H1 (cell line): Measurements from ENCODE around the gene PPP1R13B. TPM values are rescaled to one million over a fixed set of nuclear protein-coding genes. Genes with fewer than 3 reads are reported as not detected.
A peak's percentile ranks its signal among the peaks of the same experiment; 100 is the strongest.

ENCODE experiments used
- CTCF ChIA-PET: fragments of 300-600 bp; sonication (Branson Sonifier 250); formaldehyde crosslinking; loops from one replicate; lab custom pipeline; 2021; ENCODE audit not compliant: partially characterized antibody; lab: Charles Lee
- POLR2A ChIA-PET: fragments of 300-600 bp; sonication (Branson Sonifier 250); formaldehyde crosslinking; loops from one replicate; lab custom pipeline; 2021; ENCODE audit warnings: inconsistent platforms; ENCODE audit not compliant: partially characterized antibody; lab: Charles Lee
- DNase-seq, 2 experiments: peaks; one replicate each; pipeline versions ENCODE4 v3.0.0 to v3.0.0-alpha.2; 2010 to 2022; ENCODE audit warnings: low spot score in 2 of 2, low read depth in 1 of 2, mixed read lengths in 1 of 2
- FAIRE-seq: peaks from 2 replicates; lab custom pipeline; 2011; peaks lifted over from hg19 to GRCh38; lab: Jason Lieb, UNC
- H2AFZ ChIP-seq: 2 replicates; pipeline ENCODE4 v1.8.1; 2012; ENCODE audit warnings: low read length, inconsistent platforms
- H2AK5ac ChIP-seq: 2 replicates; pipeline ENCODE4 v1.6.1; 2013; ENCODE audit warnings: low read depth, low read length
- H2BK120ac ChIP-seq: replicated peaks from 2 replicates; pipeline ENCODE3; 2013; ENCODE audit warnings: low read depth, low read length, inconsistent platforms
- H2BK12ac ChIP-seq: 2 replicates; pipeline ENCODE4 v1.6.1; 2013; ENCODE audit warnings: low read depth, low read length
- H2BK15ac ChIP-seq: 2 replicates; pipeline ENCODE4 v1.6.1; 2013; ENCODE audit warnings: low read length
- H2BK20ac ChIP-seq: 2 replicates; pipeline ENCODE4 v1.6.1; 2013; ENCODE audit warnings: low read length
- H2BK5ac ChIP-seq: 2 replicates; pipeline ENCODE4 v1.6.1; 2013; ENCODE audit warnings: low read depth, low read length
- H3K14ac ChIP-seq: 2 replicates; pipeline ENCODE4 v1.6.1; 2013; ENCODE audit warnings: inconsistent platforms; ENCODE audit not compliant: insufficient read length
- H3K18ac ChIP-seq: 2 replicates; pipeline ENCODE4 v1.6.1; 2013; ENCODE audit warnings: low read length; ENCODE audit errors: extremely low read depth
- H3K23ac ChIP-seq: 2 replicates; pipeline ENCODE4 v1.6.1; 2013; ENCODE audit warnings: inconsistent platforms; ENCODE audit not compliant: insufficient read length
- H3K23me2 ChIP-seq: 2 replicates; pipeline ENCODE4 v1.6.1; 2013; ENCODE audit warnings: low read depth, low read length
- H3K27ac ChIP-seq: 2 replicates; pipeline ENCODE4 v1.6.1; 2011; ENCODE audit warnings: low read depth, low read length, inconsistent platforms
- H3K27me3 ChIP-seq, 4 experiments: replicated peaks in 1 of 4; 1 replicate in 1 of 4; 2 replicates in 3 of 4; pipeline versions ENCODE4 v1.6.1 to v1.8.1; 2011 to 2013; ENCODE audit warnings: low read length in 3 of 4, mild to moderate bottlenecking in 3 of 4, inconsistent platforms in 2 of 4, mixed read lengths in 2 of 4, moderate library complexity in 1 of 4; ENCODE audit not compliant: control insufficient read depth in 3 of 4, insufficient read depth in 3 of 4; ENCODE audit errors: extremely low read depth in 1 of 4
- H3K36me3 ChIP-seq, 4 experiments: 2 replicates each; pipeline versions ENCODE4 v1.6.1 to v1.8.1; 2011 to 2013; ENCODE audit warnings: mild to moderate bottlenecking in 4 of 4, low read length in 3 of 4, moderate library complexity in 2 of 4, control low read depth in 1 of 4, inconsistent platforms in 1 of 4; ENCODE audit not compliant: insufficient read depth in 4 of 4, control insufficient read depth in 2 of 4
- H3K4ac ChIP-seq: replicated peaks from 2 replicates; pipeline ENCODE3; 2013; ENCODE audit warnings: low read length, low read depth, mixed read lengths, inconsistent platforms; ENCODE audit not compliant: insufficient read length
- H3K4me1 ChIP-seq, 4 experiments: replicated peaks in 1 of 4; 1 replicate in 1 of 4; 2 replicates in 3 of 4; pipeline versions ENCODE4 v1.6.1 to v1.8.1; 2011 to 2013; ENCODE audit warnings: low read length in 3 of 4, inconsistent platforms in 2 of 4, mixed read lengths in 1 of 4; ENCODE audit not compliant: insufficient read depth in 4 of 4, control insufficient read depth in 3 of 4
- H3K4me2 ChIP-seq, 2 experiments: 2 replicates each; pipeline versions ENCODE4 v1.6.1 to v1.8.1; 2011 to 2013; ENCODE audit warnings: low read depth in 2 of 2, low read length in 2 of 2, control low read depth in 1 of 2, inconsistent platforms in 1 of 2, mild to moderate bottlenecking in 1 of 2; ENCODE audit not compliant: insufficient read depth in 1 of 2
- H3K4me3 ChIP-seq, 4 experiments: fragments of 200-600, 300-600 bp in 1 of 4; sonication (generic), shearing (Covaris generic), sonication (Bioruptor Twin) in 1 of 4; 2 replicates each; pipeline versions ENCODE4 v1.5.1 to v1.8.1; 2011 to 2016; ENCODE audit warnings: low read length in 4 of 4, low read depth in 3 of 4, control low read depth in 2 of 4, inconsistent platforms in 2 of 4, mild to moderate bottlenecking in 2 of 4, mixed read lengths in 1 of 4, moderate library complexity in 1 of 4; ENCODE audit not compliant: insufficient read depth in 2 of 4; ENCODE audit errors: extremely low read depth in 1 of 4
- H3K56ac ChIP-seq: replicated peaks from 2 replicates; pipeline ENCODE3; 2013; ENCODE audit warnings: low read depth, mild to moderate bottlenecking, mixed read lengths, low read length, inconsistent platforms; ENCODE audit not compliant: insufficient read length
- H3K79me1 ChIP-seq: 2 replicates; pipeline ENCODE4 v1.6.1; 2013; ENCODE audit warnings: low read depth, low read length, control low read depth
- H3K79me2 ChIP-seq, 2 experiments: 2 replicates each; pipeline versions ENCODE4 v1.6.1 to v1.8.1; 2012 to 2013; ENCODE audit warnings: low read length in 2 of 2, mild to moderate bottlenecking in 2 of 2, inconsistent platforms in 1 of 2; ENCODE audit not compliant: insufficient read depth in 2 of 2, control insufficient read depth in 1 of 2
- H3K9ac ChIP-seq, 4 experiments: replicated peaks in 1 of 4; 1 replicate in 1 of 4; 2 replicates in 3 of 4; pipeline versions ENCODE4 v1.6.1 to v1.8.1; 2011 to 2013; ENCODE audit warnings: low read depth in 3 of 4, low read length in 3 of 4, control low read depth in 2 of 4, mild to moderate bottlenecking in 2 of 4, moderate library complexity in 2 of 4, inconsistent platforms in 1 of 4; ENCODE audit errors: extremely low read depth in 1 of 4
- H3K9me3 ChIP-seq, 2 experiments: 2 replicates each; pipeline versions ENCODE4 v1.6.1 to v1.8.1; 2012 to 2013; ENCODE audit warnings: mild to moderate bottlenecking in 2 of 2, moderate library complexity in 2 of 2, control low read depth in 1 of 2, inconsistent platforms in 1 of 2, low read depth in 1 of 2, low read length in 1 of 2, mixed read lengths in 1 of 2; ENCODE audit not compliant: insufficient read depth in 2 of 2
- H4K20me1 ChIP-seq, 2 experiments: replicated peaks in 1 of 2; 2 replicates each; pipeline versions ENCODE3 to v1.8.1; 2011 to 2013; ENCODE audit warnings: inconsistent platforms in 2 of 2, low read length in 2 of 2, mild to moderate bottlenecking in 1 of 2; ENCODE audit not compliant: insufficient read depth in 2 of 2, control insufficient read depth in 1 of 2
- H4K5ac ChIP-seq: 2 replicates; pipeline ENCODE4 v1.6.1; 2013; ENCODE audit warnings: low read length, low read depth, mixed read lengths, inconsistent platforms; ENCODE audit not compliant: insufficient read length
- H4K8ac ChIP-seq: 2 replicates; pipeline ENCODE4 v1.8.0; 2013; ENCODE audit warnings: mild to moderate bottlenecking, moderate library complexity, low read length, inconsistent platforms; ENCODE audit not compliant: insufficient read depth; ENCODE audit errors: extremely low read depth
- H4K91ac ChIP-seq: replicated peaks from 2 replicates; pipeline ENCODE3; 2013; ENCODE audit warnings: low read length, mixed read lengths, inconsistent platforms; ENCODE audit not compliant: insufficient read length
- BCL11A ChIP-seq, 2 experiments: IDR thresholded peaks; one replicate each; pipeline ENCODE4 v1.6.1; 2011; ENCODE audit warnings: low read depth in 2 of 2, low read length in 2 of 2, mild to moderate bottlenecking in 2 of 2
- BRCA1 ChIP-seq: IDR thresholded peaks from 2 replicates; pipeline ENCODE4 v1.6.1; 2012; ENCODE audit warnings: low read depth, low read length, improper control_type of control experiment
- CBX5 ChIP-seq: fragments of 300-800, 300-1000 bp; sonication (generic); IDR thresholded peaks from 2 replicates; pipeline ENCODE4 v1.7.1; 2016; ENCODE audit warnings: antibody characterized with exemption, low read length, low read depth
- CTBP2 ChIP-seq: IDR thresholded peaks from 2 replicates; pipeline ENCODE4 v1.7.0; 2011; ENCODE audit warnings: borderline replicate concordance, mild to moderate bottlenecking, moderate library complexity, mixed read lengths, low read length; ENCODE audit not compliant: insufficient read depth, insufficient read length
- GTF2F1 ChIP-seq: IDR thresholded peaks from 2 replicates; pipeline ENCODE4 v1.6.1; 2012; ENCODE audit warnings: low read depth, low read length, improper control_type of control experiment, borderline replicate concordance
- JUN ChIP-seq: IDR thresholded peaks from 2 replicates; pipeline ENCODE4 v1.6.1; 2011; ENCODE audit warnings: low read depth, mild to moderate bottlenecking, improper control_type of control experiment, low read length
- PHF8 ChIP-seq: fragments of 200-600 bp; sonication (generic); conservative IDR thresholded peaks from 2 replicates; pipeline ENCODE4 v1.7.1; 2012; ENCODE audit warnings: low read depth, mild to moderate bottlenecking, inconsistent platforms, low read length, moderate library complexity
- POLR2A ChIP-seq, 2 experiments: IDR thresholded peaks; 1 replicate in 1 of 2; 2 replicates in 1 of 2; pipeline ENCODE4 v1.6.1; 2011; ENCODE audit warnings: low read depth in 2 of 2, low read length in 2 of 2, mild to moderate bottlenecking in 2 of 2; ENCODE audit errors: control extremely low read depth in 1 of 2
- RAD21 ChIP-seq, 2 experiments: IDR thresholded peaks in 1 of 2; conservative IDR thresholded peaks in 1 of 2; 2 replicates each; pipeline ENCODE4 v1.6.1; 2011; ENCODE audit warnings: low read depth in 2 of 2, low read length in 2 of 2, improper control_type of control experiment in 1 of 2, inconsistent platforms in 1 of 2, mild to moderate bottlenecking in 1 of 2, moderate library complexity in 1 of 2
- SIRT6 ChIP-seq: IDR thresholded peaks from one replicate; pipeline ENCODE4 v1.7.1; 2012; ENCODE audit warnings: low read length, inconsistent platforms
- SUZ12 ChIP-seq: fragments of 200-600 bp; sonication (generic); IDR thresholded peaks from 2 replicates; pipeline ENCODE4 v1.6.1; 2012; ENCODE audit warnings: mild to moderate bottlenecking, inconsistent platforms, low read length, moderate library complexity, mixed read lengths
- YY1 ChIP-seq: IDR thresholded peaks from 2 replicates; pipeline ENCODE4 v1.6.1; 2011; ENCODE audit warnings: low read depth, mild to moderate bottlenecking, low read length
- WGBS, 2 experiments: shearing (Covaris generic) in 1 of 2; methylation state at CpG; one replicate each; pipeline versions ENCODE4 v1.1.6 to v1.1.7; 2013 to 2015; ENCODE audit warnings: low lambda C conversion rate in 2 of 2, mixed read lengths in 2 of 2, inconsistent platforms in 1 of 2, low coverage in 1 of 2, missing lambda C conversion rate in 1 of 2; ENCODE audit not compliant: insufficient replicate concordance in 2 of 2, insufficient coverage in 1 of 2, insufficient read length in 1 of 2; ENCODE audit errors: extremely low coverage in 1 of 2, missing lambda C conversion rate in 1 of 2; 5-methylcytosine and 5-hydroxymethylcytosine counted together
- polyA plus RNA-seq, 7 experiments: library from polyadenylated mRNA; depleted of rRNA in 3 of 7; stranded (reverse) in 5 of 7; unstranded in 2 of 7; fragments of >200 nt in 5 of 7; fragments of 200-250 nt in 2 of 7; gene quantifications; 1 replicate in 5 of 7; 2 replicates in 1 of 7; 4 replicates in 1 of 7; pipeline versions ENCODE4 v1.2.1 to v1.2.3, GENCODE V29; 2011 to 2013; ENCODE audit warnings: missing spikeins in 2 of 7, mixed read lengths in 2 of 7
- total RNA-seq: library from RNA; stranded (reverse); fragmentation: NEBNext Ultra II Directional; extraction: Animal tissue kit (Norgen Biotek cat#: 25700); gene quantifications from 2 replicates; pipeline ENCODE4 v1.2.1, GENCODE V29; 2021

PPP1R13B gene
- total and polyA plus RNA-seq, 2 of the 8 experiments (the other 6 are each of a cell fraction or from before 2014, with no cell fraction given), result 2.6 to 8.9 TPM

GRCh38 chr14:103887170-103887501 is 39.8 kb upstream of the PPP1R13B start:
- H3K56ac ChIP-seq, result no peak overlapping the region
- H4K91ac ChIP-seq, result no peak overlapping the region
- no peak overlapping the region for H3K4ac ChIP-seq
- H4K20me1 ChIP-seq, result peaks cover 0 to 3% of the 10 kb centered on the region in 2 experiments
- H2BK12ac ChIP-seq, result 0 out of 2 replicates have a peak overlapping the region, but pooled peaks have one; percentile 50
- ChIA-PET POLR2A (no interaction called here), CTCF (interaction anchor here (0.5 to 3.8 kb wide), 9 partner anchors 10 to 907 kb away, joined by 3 to 31 read pairs (median 4); no protein-coding TSS in a partner anchor)
- H3K18ac ChIP-seq, result no peak overlapping the region
- H2BK20ac ChIP-seq, result no peak overlapping the region
- H3K23me2 ChIP-seq, result no peaks in the 10 kb centered on the region
- peak overlapping the region; percentile 43; the same call in 1 of the 2 replicates for H4K8ac ChIP-seq
- H3K27ac ChIP-seq, result no peak overlapping the region
- peaks cover 0 to 9% (median 3%) of the 10 kb centered on the region in 4 experiments; a peak in 3 of 7 replicates for H3K4me1 ChIP-seq
- no peak overlapping the region for H2AK5ac ChIP-seq
- no peaks in the 10 kb centered on the region for H3K36me3 ChIP-seq
- H3K9ac ChIP-seq, result no peak overlapping the region
- H2AFZ ChIP-seq, result no peak overlapping the region
- 78% methylated on average over 6 of the region's 6 CpGs; no CpG with 5 or more reads in 1 of the 2 experiments for WGBS, 2 experiments
- H3K79me2 ChIP-seq, result no peaks in the 10 kb centered on the region
- no peak overlapping the region for H4K5ac ChIP-seq
- DNase-seq, result no peak
- no peaks in the 10 kb centered on the region for H3K79me1 ChIP-seq
- no peak for FAIRE-seq
- no peaks in the 10 kb centered on the region for H3K9me3 ChIP-seq
- H2BK15ac ChIP-seq, result peak overlapping the region; percentile 72; the same call in 1 of the 2 replicates
- no peak overlapping the region for H3K4me3 ChIP-seq
- no peak overlapping the region for H3K4me2 ChIP-seq
- H2BK5ac ChIP-seq, result 0 out of 2 replicates have a peak overlapping the region, but pooled peaks have one; percentile 24
- H2BK120ac ChIP-seq, result no peak overlapping the region
- no peaks in the 10 kb centered on the region for H3K27me3 ChIP-seq
- no peak overlapping the region for H3K23ac ChIP-seq
- H3K14ac ChIP-seq, result no peak overlapping the region
- TF ChIP-seq RAD21 (IDR thresholded peaks at IDR 0.05 in 1 of 2, conservative IDR thresholded peaks at IDR 0.05 in 1 of 2; ENCODE audit: low read depth in 2 of 2, low read length in 2 of 2), result no peak
- no peak for TF ChIP-seq SUZ12
- TF ChIP-seq YY1, result no peak
- TF ChIP-seq JUN, result no peak
- TF ChIP-seq GTF2F1, result no peak
- no peak for TF ChIP-seq BCL11A (IDR thresholded peaks at IDR 0.05; ENCODE audit: low read depth in 2 of 2, low read length in 2 of 2)
- TF ChIP-seq PHF8, result no peak
- no peak for TF ChIP-seq BRCA1
- no peak for TF ChIP-seq CBX5
- no peak for TF ChIP-seq SIRT6
- TF ChIP-seq CTBP2, result no peak
- TF ChIP-seq POLR2A (IDR thresholded peaks at IDR 0.05; ENCODE audit: control extremely low read depth in 1 of 2, low read depth in 2 of 2, low read length in 2 of 2), result no peak
